ENCODE results near the gene CNGB1.

GRCh38 chr16:57901480-57902069 is 69.4 kb downstream of the CNGB1 start:
- TF ChIP-seq CTCF (conservative IDR thresholded peaks at IDR 0.05 in 1 of 2, IDR thresholded peaks at IDR 0.05 in 1 of 2; ENCODE audit: extremely low read depth in 1 of 2, insufficient read depth in 1 of 2, low read depth in 1 of 2, low read length in 2 of 2) (no peak), EZH2 (IDR thresholded peaks at IDR 0.05; ENCODE audit: borderline replicate concordance, low read length) (no peak)

Measured in mammary epithelial cell (primary cell).